ENCODE data around the gene NCS1.

Gene NCS1

DNA sequence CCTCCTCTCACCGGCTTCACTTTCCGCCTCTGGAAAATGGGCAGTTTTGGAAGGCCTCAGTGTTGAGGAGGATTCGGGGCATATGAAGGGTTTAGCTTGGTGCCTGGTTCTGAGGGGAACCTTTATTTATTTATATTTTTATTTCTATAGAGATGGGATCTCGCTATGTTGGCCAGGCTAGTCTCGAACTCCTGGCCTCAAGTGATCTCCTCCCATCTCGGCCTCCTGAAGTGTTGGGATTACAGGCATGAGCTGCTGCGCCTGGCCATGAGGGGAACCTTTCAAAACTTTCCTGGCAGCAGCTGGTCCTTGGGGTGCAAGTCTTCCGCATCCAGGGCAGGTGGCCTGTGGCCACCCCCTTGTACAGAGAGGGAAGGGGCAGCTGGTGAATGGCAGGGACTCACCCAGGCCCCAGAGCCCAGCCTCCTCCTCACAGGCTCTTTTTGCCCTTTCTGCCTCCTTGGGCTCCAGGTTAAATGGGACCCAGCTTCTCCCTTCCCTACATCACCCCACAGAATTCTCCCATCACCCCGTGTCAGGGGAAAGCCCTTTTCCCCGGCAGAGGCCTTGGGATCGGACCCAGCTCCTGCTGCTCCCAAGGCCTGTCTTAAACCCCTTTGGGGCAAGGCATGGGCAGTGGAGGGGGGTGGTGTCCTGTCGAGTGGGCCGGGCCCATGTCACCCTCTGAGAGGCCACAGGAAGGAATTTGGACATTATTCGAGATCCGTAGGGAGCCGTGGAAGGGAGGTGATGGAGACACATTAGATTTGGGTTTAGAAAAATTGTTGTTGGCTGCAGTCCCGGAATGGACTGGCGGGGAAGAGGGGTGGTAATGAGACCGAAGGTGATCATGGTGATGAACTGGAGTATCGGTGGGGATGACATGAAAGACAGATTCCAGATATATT lies 5.9 kb downstream of the NCS1 start:
- no peak for DNase-seq

DNA sequence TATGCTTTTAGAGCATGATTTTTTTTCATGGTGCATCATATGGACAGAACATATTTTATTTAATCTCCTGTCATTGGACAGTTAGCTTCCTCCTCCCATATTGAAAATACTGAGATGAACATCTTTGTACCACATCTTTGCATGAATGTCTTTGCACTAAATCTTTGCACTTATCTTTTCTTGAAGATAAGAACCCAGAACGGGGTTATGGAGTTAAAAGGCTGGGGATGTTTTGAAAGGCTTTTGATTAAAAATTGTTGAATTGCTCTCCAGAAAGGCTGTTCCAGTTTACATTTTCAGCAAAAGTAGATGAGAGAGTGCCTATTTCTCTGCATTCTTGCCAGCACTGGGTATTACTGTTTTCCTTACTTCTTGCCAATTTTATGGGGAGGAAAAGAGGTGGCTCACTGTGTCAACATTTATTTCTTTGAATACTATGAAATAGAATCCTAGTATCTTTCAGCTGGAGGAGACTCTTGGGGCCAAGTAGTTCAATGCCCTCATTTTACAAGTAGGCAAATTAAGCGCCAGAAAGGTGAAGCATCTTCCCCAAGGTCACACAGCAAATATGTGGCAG lies 7.2 kb downstream of the NCS1 start:
- DNase-seq, result no peak

DNA sequence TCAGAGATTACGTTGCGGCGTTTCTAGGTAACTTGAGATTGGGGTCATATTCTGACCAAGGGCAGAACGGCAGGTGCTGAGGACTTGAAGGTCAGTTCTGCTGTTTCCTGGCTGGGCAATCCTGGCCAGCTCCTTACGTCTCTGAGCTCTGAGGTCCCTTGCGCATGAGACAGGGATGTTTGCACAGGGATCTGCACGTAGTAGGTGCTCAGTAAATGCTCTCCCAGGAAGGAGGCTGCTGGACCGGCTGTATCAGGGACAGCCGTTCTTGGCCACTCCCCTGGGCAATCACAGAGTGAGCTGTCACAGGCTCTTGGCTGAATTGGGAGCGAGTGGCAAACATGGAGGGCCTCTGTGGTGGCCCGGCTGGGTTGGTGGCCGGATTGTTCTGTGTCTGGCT lies 8.3 kb downstream of the NCS1 start:
- no peak for DNase-seq

DNA sequence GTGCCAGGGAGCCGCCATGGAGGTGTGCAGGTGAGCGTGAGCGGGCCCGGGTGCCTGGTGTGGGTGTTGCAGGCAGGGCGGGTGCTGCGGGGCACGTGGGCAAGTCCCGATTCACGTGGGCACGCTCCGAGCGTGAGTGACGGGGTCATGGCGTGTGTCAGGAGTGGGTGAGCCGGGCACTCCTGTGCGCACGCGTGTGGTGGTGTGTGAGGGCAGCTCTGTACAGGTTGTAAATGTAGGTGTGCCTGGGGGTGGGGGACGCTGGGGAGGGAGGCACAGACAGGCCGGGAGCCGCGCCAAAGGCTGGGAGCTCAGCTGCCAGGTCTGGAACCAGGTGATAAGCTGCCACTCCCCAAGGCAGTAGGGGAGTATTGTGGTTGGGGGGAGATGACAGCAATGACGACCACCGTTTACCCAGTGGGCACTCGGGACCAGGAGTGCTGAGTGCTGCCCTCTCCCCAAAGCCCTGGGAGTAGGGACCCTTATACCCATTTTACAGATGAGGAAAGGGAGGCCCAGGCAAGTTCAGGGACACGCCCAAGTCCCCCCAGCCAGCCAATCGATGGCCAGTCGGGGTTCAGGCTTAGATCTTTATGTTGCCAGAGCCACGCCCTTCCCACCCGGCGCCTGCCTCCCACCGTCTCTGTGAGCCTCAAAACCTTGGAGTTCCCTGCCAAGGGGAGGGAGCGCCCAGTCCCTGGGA lies 9.6 kb downstream of the NCS1 start:
- DNase-seq, result no peak

DNA sequence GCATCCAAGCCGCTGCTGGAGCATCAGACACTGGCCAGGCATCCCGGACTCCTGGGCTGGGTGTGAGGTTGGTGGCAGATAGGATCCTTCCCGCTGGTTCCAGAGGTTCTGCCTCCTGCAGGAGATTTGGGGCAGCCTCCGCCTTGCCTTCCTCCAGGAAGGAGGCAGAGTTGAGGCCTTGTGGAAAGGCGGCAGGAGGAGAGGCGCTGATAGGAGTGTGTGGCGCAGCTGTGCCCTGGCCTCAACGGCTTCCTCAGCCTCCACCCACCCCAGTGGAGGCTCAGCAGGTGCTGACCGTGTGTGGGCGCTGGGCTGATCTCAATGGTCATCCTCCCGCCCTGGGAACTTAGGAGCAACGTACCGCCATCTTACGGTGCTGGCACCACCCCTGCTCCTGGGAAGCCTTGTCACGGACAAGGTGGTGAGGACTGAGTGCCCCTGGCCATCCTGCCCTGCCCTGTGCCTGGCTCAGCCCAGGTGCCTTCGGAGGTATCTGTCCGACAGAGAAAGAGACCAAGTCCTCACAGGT lies 10.2 kb downstream of the NCS1 start:
- DNase-seq, result no peak

DNA sequence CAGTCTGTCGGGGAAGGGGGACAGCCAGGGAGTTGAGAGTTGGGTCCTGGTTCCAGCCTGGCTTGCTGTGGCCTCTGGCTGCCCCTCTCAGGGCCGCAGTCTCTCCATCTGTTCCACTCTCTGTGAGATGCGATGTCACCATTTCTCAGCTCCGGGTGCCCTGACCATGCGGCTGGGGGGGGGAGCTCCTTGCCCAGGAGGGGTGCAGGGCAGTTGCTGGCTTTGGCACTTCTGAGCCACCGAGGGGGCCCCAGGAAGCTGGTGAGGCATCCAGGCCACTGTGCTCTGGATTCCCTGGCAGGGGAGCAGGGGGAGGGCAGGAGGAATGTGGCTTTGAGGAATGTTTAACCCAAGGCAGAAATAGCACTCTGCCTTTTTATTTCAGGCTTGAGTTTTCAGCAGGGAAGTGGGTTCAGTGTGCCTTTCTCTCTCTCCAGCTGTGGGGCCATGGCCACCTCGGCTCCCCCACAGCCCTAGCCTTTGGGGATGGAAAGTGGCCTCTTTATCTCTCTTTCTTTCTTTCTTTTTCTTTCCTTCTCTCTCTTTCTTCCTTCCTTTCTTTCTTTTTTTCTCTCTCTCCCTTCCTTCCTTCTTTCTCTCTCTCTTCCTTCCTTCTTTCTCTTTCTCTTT lies 11.0 kb downstream of the NCS1 start:
- peak; percentile 82 for DNase-seq

DNA sequence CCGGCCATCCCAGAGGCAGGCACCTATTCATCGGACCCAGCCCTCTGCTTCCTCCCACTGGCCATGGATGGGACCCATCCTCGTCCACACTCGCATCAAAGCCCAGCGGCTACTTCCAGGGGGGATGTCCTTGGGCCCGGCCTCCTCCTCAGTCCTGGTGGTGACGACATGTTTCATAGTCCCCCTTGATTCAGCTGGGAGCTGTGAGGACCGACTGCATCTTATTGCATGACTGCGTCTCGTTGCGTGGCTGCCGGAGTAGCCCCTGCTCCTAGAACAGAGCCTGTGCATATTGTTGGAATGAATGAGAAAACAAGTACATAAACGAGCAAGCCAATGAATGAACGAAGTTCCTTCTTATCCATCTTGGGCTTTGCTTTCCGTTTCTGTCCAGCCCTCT lies 12.8 kb downstream of the NCS1 start:
- no peak for DNase-seq

DNA sequence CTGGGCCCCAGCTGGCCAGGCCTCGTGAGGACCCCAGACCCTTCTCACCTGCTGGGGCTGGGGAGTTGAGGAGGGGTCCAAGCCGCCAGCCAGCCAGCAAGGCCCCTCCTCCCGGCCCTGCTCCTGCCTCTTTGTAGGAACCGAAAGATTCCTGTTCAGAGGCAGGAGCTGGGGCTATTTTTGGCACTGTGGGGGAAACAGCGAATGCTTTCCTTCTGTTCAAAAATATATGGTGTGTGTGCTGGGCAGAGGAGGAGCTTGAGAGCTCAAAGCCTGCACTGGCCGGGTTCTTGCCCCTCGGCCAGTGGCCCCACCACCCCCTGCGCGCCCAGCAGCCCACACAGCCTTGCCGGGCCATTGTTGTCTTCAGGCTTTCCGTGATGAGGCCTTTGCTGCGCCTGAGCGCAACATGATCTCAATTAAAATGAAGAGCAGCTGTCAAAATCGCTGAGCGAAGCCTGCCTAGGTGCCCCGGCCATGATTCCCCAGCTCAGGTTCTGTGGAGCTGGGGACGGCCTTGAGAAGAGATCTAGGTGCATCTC lies 13.4 kb downstream of the NCS1 start:
- no peak for DNase-seq

DNA sequence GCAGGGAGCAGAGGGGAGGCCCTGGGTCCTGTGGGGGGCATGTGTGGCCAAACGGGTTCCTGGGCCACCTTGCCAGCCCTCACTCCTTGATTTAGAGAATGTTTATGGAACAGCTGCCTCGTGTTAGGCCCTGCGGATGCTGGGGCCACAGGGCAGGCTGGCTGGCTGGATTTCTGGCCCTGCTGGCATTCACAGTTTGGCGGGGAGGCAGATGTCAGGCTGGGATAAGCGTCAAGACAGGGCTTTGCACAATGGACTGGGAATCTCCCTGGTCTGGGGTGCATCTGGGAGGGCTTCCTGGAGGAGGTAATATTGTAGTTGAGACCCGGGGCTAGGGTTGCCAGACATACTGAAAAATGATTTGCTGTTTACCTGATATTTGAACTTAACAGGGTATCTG lies 13.8 kb downstream of the NCS1 start:
- no peak for DNase-seq

DNA sequence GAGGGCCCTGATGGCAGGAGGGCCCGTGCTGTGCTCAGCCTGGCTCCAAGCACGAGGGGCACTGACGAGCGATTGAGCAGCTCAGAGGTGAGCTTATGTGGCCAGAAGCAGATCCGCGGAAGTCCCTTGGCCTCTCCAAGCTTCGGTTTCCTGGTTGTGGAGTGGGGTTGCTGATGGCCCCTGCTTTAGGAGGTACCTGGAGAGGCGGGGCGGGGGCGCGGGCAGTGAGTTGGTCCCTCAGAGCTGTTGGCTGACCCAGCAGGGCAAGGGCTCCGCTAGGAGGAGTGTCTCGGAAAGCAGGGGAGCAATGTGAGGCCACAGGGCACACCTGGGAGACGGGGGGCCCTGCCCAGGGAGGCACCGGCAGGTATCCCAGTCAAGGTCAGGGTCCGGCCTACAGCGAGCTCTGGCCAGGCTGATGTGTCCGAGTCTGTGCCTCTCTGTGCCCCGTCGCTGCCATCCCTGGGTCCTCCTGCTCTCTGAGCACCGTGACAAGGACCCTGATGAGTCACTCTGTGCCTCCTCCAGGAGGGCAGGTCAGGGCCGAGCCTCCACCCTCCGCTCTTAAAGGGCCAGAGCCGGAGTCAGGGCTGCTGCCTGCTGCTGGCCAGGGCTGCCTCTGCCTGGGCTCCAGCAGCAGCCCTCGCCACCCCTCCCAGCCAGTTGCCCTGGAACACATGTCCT lies 14.8 kb downstream of the NCS1 start:
- peak; percentile 66 for DNase-seq

DNA sequence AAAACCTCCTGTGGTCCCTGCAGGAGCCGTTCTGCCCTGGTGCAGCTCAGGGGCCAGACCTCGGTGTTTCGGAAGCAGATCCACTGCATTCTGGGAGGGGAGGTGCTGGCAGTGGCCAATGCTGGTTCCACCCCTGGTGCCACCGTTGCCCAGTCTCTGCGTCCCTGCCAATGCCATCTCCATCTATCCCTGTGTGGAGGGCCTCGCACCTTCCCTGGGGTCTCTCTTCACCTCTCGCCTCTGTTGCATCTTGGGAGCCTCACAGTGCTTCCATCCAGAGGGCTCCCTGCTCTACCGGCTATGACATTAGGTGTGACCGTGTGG lies 15.3 kb downstream of the NCS1 start:
- DNase-seq, result no peak

DNA sequence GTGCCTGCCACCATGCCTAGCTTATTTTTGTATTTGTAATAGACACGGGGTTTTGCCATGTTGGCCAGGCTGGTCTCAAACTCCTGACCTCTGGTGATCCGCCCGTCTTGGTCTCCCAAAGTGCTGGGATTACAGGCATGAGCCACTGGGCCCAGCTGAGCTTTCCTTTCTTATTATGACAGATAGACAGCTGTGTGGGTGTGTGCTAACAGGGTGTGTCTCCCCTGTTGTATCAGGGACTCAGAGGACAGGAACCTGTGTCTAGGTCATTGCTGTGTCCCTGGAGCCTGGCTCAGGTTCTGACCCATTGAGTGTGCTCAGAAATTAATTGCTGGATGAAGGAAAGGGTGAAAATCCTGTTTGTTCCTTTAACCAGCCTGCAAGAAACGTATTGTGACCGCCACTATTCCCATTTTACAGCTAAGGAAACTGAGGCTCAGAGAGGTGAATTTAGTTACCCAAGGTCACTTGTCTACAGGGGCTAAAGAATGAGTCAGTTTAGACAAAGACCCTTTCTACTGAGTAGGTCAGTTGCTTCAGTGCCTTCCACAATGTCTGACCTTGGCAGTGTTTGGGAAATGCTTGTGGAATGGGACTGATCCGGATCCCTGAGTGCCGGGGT lies 16.8 kb downstream of the NCS1 start:
- DNase-seq, result no peak

DNA sequence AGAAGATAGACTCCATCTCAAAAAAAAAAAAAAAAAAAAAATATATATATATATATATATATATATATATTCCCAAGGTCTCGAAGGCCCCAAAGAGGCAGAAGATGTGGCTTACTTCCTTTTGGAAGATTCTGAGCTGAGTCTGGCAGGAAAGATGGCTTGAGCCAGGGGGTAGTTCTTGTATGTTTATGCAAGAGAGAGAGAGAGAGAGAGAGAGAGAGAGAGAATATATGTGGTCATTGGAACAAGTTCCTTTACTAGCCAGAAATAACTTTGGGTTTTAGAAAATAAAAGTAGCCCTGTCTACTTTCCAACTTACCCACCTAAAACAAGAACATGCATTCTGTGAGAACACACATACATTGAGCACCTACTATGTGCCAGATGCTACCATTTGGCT lies 17.6 kb downstream of the NCS1 start:
- no peak for DNase-seq

DNA sequence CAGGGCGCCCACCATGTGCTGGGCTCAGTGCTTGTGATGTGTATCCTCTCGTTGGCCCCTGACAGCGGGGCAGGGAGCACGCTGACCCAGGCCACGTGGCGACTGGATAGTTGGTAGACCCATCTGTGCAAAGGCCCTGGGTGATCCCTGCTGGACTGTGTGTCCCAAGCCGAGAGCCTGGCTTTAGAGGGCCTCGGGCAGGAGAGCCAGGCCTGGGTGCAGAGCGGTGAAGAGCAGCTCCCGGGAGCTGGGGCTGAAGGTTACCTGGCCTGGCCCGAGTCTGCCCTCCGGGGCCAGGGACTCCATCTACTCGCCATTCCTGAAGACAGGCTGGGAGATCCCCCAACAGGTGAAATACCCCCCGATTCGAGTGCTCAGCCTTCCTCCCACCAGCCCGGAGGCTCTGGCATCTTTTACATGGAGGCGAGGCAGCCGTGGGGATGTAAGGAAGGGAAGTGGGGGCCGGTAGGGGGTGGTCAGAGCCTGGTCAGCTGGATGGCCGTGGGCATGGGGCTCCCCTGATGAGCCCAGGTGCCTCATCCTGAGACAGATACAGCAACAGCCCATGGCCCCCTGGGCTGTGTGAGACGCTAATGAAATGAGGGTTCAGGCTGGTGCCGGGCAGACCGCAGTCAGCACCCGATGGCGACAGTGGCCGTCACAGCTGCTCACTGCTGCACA lies 19.0 kb downstream of the NCS1 start:
- DNase-seq, result no peak

DNA sequence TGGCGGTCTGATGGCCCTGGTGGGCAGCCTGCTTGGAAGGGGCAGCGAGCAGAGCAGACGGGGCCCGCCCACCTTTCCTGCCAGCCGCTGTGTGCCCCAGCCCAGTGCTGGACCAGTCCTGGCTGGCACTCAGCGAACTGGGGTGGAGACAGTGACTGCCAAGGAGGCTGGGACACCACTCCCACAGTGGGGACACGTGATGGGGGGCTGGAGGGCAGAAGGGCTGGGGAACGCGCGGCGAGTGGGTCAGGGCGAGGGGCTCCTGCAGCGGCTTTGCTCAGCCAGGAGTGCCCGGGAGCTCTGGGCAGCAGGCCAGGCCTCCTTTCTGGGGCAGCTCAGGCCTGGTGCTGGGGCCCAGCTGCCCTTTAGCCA lies 19.5 kb downstream of the NCS1 start:
- DNase-seq, result no peak

DNA sequence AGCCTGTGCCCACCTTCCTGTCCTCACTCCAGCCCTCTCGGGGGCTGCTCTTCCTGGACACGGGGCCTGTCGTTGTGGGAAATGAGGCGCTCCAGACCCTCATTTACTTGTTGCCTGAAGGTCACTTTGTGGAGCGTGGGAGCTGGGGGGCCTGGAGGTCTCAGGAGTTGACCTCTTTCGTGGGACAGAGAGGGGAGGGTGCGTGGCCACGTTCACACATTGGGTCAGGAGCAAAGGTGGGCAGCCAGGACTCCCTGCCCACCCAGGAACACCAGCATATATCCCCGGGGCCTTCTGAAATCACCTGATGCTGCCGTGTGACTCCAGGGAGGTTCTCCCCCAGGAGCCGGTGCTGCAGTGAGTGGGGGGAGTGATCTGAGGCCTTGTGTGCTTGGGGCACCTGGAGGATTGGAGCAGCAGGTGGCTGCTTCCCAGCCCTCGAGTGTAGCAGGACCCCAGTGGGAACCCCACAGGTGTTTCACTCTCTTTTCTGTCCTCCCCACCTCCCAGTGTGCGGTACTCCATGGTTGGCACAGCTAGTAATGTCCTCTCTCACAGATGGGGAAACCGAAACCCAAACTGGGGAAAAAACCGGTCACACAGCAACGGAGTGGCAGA lies 20.3 kb downstream of the NCS1 start:
- no peak for DNase-seq

DNA sequence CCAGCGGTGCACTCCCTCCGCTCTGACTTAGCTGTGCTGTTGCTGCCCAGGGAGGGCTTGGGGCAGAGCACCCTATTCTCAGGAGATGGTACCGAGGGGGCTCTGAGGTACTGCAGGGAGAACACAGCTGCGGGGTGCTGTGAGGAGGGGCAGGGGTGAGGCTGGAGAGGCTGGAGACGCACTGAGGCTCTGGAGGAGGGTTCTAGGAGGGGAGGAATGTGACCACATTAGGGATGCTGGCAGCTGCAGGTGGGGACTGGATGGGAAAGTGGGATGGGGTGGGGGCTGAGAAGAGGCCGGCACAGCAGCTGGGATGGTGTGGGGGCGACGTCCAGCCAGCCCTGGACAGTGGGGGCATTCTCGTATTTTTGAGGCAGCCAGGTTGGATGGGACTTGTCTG lies 20.9 kb downstream of the NCS1 start:
- DNase-seq, result no peak

DNA sequence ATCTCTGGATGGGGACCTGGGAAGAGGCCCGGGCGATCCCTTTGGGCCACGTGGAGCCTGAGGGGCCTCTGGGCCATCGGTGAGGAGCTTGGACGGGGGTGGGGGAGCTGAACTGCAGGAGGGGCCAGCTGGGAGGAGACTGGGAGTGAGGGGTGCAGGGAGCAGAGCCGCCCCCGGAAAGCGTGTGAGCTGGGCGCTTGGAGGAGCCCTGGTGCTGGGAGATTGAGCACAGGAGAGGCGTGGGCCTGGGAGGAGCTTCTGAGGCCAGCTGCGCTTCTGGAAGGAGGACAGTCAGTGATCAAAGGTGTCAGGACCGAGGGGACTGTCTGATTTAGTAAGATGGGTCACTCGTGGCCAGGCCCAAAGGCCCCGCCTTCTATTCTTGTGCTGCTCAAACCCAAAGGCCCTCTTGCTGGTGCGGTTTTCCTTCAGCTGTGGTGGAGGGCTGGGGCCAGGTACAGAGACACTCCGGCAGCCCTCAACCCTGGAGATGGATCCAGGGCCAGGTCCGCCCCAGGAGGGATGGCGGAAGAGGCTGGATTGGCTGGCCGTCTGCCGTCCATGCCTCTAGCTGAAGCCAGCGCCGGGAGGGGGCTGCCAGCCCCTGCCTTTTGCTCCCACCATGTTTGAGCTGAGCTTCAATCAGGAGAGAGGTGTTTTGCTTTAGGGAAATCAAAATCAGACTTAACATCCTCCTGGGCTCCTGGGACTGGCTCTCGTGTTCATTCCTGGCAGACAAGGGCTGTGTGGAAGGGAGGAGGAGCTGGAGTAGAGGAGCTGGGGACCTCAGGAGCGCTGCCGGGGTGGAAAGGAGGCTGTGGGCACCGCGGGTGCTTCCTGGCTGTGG lies 21.6 kb downstream of the NCS1 start:
- DNase-seq, result no peak

DNA sequence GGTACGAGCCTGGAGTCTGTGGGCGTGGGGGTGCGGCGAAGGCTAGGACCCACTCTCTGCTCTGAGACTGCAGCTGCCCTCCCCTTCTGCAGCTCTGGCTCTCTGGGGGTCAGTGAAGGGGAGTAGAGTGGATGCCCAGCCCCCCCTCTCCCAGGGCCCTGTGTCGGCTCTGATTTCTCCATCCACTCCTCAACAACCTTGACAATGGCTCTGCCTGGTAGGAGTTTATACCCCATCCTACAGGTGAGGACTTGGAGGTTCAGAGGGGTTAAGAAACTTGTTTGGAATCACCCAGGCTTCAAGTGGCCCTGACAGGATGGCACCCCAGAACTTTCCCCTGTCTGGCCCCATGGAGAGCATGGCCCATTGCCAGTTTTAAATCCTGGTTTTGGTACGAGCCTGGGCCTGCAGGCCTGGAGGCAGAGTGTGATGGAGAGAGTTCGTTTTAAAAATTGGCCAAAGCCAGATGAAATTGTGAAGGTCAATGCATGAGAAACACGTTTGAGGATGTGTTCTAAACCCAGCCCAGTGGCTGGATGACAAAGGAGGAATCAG lies 22.3 kb downstream of the NCS1 start:
- no peak for DNase-seq

DNA sequence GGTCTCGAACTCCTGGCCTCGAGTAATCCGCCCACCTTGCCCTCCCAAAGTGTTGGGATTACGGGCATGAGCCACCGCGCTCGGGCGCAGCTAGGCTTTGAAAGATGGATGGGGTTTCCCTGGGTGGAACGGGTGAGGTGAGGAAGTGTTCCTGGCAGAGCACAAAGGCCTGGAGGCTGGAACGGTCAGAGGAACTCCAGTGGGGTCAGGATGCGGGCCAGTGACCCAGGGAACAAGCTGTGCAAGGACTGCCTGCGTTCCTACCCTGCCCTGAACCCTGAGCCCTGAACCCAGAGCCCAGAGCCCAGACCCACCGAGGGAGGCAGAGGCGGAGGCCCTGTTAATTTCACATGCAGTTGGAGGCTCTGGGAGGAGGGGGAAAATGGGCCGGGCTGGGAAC lies 23.4 kb downstream of the NCS1 start:
- DNase-seq, result no peak

All from kidney glomerular epithelial cell (primary cell).